ENCODE measurements around the gene FCN2.

GRCh38 chr9:134892221-134892620, 11.6 kb downstream of the FCN2 start:
- TF ChIP-seq EZH2 (IDR thresholded peaks at IDR 0.05; ENCODE audit: low read length), result no peak
- no peak for TF ChIP-seq CTCF (optimal IDR thresholded peaks at IDR 0.05 in 1 of 3, IDR thresholded peaks at IDR 0.05 in 1 of 3, conservative IDR thresholded peaks at IDR 0.05 in 1 of 3; ENCODE audit: extremely low read depth in 1 of 3, insufficient read depth in 2 of 3, low read length in 3 of 3)

Data from keratinocyte (primary cell).